A673 (cell line): ENCODE data around the gene LRRC37A2.
"Not testable (repeated sequence)": the region's sequence is repeated elsewhere in the genome, so short reads cannot be mapped to it uniquely, and the experiment has no call there.

Experiments
- CTCF ChIP-seq: fragments of 300-800, 200-600 bp; sonication (generic); conservative IDR thresholded peaks from 2 replicates; pipeline ENCODE4 v1.5.1; 2017; ENCODE audit warnings: low read depth, mild to moderate bottlenecking, antibody characterized with exemption, low read length, moderate library complexity, mixed read lengths
- EZH2 ChIP-seq: fragments of 200-600 bp; sonication (generic); IDR thresholded peaks from 2 replicates; pipeline ENCODE4 v1.6.1; 2017; ENCODE audit warnings: borderline replicate concordance, low read depth, mild to moderate bottlenecking, mixed read lengths, antibody characterized with exemption, low read length; ENCODE audit not compliant: poor library complexity, severe bottlenecking

- TF ChIP-seq CTCF, EZH2: not testable (repeated sequence)
Observed at GRCh38 chr17:46566980-46567379, 54.7 kb downstream of the LRRC37A2 start.
